GM21381 (cell line): ENCODE data around the gene FADS1.

Source experiments
- ATAC-seq: cut with Tn5 transposase; IDR thresholded peaks from one replicate; pipeline ENCODE4 v1.9.1; 2021; ENCODE audit warnings: mild to moderate bottlenecking, moderate library complexity; ENCODE audit not compliant: unreplicated experiment

FADS1 gene

GRCh38 chr11:61846362-61847020 lies 29.7 kb upstream of the FADS1 start:
- no peak for ATAC-seq

DNA sequence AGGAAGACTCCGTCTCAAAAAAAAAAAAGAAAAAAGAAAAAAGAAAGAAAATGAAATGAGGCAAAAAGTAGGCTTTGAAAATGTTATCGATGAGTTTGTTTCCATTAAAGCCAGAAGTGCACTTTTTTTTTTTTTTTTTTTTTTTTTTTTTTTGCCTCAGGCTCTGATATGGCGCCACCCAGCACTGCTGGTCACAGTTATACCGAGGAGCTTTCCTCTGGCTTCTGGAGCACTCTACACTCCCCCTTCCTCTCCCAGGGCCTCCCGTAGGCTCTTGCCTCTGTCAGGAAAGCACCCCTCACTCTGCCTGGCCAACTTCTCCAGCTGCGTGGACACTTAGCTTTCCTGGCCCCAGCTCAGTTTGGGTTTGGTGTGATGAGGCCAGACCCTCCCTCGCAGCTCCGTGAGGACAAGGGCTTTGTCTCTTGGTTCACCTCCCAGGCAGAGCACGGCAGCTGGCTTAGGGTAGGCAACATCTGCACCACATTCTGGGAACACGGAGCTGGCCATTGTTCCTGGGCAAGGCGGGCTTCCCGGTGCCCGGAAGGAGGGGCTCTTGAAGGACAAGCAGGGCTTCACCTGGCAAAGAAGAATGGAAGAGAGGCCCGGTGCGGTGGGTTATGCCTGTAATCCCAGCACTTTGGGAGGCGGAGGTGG lies 28.2 kb upstream of the FADS1 start:
- ATAC-seq, result no peak

- ATAC-seq, result no peak
Measured at GRCh38 chr11:61842528-61842820, 25.7 kb upstream of the FADS1 start.

DNA sequence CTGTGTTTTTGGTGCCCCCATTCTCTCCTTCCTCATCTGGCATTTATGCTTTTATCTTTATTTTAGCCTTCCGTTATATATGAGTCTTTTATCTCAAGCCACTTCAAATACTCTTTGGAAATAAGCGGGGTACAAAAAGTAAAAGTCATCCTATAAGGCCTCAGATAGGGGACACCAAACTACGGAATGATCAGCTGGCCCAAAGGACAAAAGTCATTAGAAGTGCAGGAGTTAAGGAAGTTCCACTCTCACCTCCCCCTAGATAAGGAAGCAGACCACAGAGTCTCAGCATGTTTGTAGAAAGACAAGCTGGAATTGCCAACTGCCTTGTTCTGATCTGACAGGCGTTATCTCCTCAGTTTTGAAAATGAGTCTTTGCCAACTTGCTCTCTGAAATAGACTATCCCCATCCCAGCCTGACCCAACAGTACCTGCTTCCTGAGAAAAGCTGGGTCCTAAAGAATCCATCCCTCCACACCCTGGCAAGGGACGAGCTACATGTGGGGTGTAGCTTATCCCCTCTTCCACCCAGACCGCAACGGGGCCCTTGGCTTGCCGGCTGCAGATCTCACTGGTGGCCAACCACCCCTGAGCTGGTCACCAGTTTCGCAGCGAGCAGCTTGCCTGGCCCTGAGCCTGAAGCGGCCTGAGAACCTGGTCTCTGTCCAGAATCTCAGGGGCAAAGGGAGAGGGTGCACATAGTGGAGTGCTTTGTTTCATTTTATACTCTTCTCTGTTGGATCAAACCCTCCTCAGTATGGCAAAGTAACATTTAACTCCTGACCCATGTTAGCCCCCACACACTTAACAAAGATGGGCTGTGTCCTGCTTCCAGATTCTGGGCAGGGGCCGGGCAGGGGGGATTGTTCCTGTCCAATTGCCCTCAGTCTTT lies 25.1 kb upstream of the FADS1 start:
- ATAC-seq, result no peak

GRCh38 chr11:61840371-61840770 lies 23.6 kb upstream of the FADS1 start:
- ATAC-seq, result no peak

- no peak for ATAC-seq
Measured at GRCh38 chr11:61839742-61840141, 22.9 kb upstream of the FADS1 start.

DNA sequence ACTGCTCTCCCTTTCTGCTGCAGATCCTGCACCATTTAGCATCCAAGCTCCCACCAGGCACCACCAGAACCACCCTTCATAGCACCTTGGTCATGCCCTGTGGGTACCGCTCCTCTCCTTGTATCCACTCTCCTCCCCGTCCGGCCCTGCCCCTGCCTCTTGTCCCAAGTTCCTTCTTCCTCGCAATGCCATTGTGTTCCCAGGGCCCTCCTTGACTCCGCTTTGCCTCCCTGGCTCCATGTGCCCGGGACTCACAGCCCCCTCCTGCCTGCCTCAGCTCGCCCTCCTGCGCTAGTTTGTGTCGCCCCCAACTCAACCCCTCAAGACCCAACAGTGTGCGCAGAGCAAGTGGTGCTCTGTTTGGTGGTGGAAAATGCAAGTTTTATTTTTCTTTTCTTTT lies 22.1 kb upstream of the FADS1 start:
- no peak for ATAC-seq

- ATAC-seq, result no peak
Measured at GRCh38 chr11:61838501-61838900, 21.7 kb upstream of the FADS1 start.

- no peak for ATAC-seq
Measured at GRCh38 chr11:61837411-61838005, 20.7 kb upstream of the FADS1 start.

- ATAC-seq, result no peak
Measured at GRCh38 chr11:61836193-61836592, 19.4 kb upstream of the FADS1 start.

- peak; percentile 83 for ATAC-seq
Measured at GRCh38 chr11:61834278-61835048, 17.7 kb upstream of the FADS1 start.

- ATAC-seq, result no peak
Measured at GRCh38 chr11:61833926-61834277, 17.1 kb upstream of the FADS1 start.

DNA sequence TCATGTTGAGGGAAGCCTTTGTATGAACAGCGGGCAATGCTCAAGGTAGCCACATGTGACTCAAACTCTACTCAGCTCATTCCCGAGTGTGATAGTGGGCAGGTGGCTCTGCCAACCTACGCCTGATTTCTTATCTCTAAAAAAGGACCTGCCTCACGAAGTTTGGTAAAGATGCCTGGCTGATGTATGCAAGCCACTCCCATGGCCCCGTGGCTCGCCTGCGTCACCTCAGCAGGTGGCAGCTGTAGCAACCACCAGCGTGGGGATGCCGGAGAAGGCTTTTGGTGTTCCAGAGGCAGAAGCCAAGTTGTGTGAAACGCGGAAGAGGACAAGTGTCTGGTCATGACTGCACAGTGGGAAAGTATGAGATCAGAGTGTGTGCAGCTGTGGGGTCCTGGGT lies 16.7 kb upstream of the FADS1 start:
- ATAC-seq, result no peak

- ATAC-seq, result no peak
Measured at GRCh38 chr11:61832754-61833153, 16.0 kb upstream of the FADS1 start.

GRCh38 chr11:61832207-61832606 lies 15.4 kb upstream of the FADS1 start:
- ATAC-seq, result no peak

DNA sequence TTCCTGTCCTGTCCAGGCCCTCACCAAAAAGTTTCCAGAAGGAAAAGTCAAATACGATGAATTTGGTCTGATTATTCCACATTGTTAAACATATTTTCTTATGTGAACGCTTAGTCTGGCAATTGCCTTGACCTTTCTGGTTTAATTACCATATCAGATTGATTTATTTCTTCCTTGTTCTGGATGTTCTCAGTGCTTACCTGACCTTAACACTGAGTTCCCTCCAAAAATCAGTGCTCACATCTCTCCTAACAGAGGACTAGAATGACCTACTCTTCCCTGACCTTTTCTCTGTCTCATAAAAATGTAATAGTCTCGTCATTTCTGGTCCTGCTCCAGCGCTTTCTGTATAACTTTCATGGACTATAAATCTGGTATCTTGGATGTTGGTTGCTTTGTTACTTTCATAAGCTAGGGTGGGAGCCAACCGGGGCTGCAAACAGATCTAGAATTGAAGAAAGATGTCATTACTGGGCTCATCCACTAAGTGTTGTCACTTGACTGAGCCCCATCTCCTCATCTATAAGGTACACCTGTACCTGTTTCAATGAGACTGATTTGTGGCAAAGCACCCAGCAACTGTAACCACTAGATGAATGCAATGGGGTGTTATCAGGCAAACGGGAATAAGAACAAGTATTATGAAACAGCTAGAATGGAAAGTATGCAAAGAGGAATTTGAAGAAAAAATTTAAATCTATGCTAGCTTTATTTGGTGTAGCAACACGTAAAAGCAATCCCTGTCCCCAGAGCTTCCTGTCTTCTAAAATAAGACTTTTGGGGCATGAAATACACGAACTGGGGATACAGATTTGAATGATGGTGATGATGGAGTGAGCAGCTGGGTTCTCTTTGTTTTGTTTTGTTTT lies 13.7 kb upstream of the FADS1 start:
- ATAC-seq, result no peak

GRCh38 chr11:61829806-61830205 lies 13.0 kb upstream of the FADS1 start:
- ATAC-seq, result no peak

- ATAC-seq, result peak; percentile 24
Measured at GRCh38 chr11:61828629-61829407, 12.0 kb upstream of the FADS1 start.

DNA sequence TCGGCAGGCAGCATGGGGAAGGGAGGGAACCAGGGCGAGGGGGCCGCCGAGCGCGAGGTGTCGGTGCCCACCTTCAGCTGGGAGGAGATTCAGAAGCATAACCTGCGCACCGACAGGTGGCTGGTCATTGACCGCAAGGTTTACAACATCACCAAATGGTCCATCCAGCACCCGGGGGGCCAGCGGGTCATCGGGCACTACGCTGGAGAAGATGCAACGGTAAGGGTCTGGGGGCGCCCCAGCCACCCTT lies 11.5 kb upstream of the FADS1 start:
- no peak for ATAC-seq
